SK-N-SH treated with all-trans-retinoic acid at 6 μM for 48 hours (cell line): ENCODE measurements around the gene ADAMTS17.

Experiments
- ATAC-seq: fragments of 200-7000 bp; cut with Tn5 transposase; 3 replicates; pipeline ENCODE4 v1.9.1; 2020; ENCODE audit warnings: mild to moderate bottlenecking, moderate library complexity
- ARNTL ChIP-seq: fragments of 450-650 bp; formaldehyde crosslinking; IDR thresholded peaks from 2 replicates; pipeline ENCODE4 v1.5.0; 2020; ENCODE audit warnings: low read depth, mild to moderate bottlenecking, moderate library complexity, borderline replicate concordance
- BACH2 ChIP-seq: fragments of 250-450 bp; sonication (Bioruptor Pico); IDR thresholded peaks from 2 replicates; pipeline ENCODE4 v1.9.0; 2021; ENCODE audit warnings: mild to moderate bottlenecking, borderline replicate concordance
- CREB5 ChIP-seq: fragments of 250-450 bp; sonication (Bioruptor Pico); IDR thresholded peaks from 2 replicates; pipeline ENCODE4 v1.5.1; 2020; ENCODE audit warnings: low read depth, mild to moderate bottlenecking, moderate library complexity
- CSRNP3 ChIP-seq: fragments of 250-450 bp; sonication (Bioruptor Pico); IDR thresholded peaks from 2 replicates; pipeline ENCODE4 v1.5.1; 2021; ENCODE audit warnings: mild to moderate bottlenecking, moderate library complexity
- ESRRG ChIP-seq: fragments of 250-450 bp; sonication (Bioruptor Pico); IDR thresholded peaks from 2 replicates; pipeline ENCODE4 v1.6.1; 2021; ENCODE audit warnings: mild to moderate bottlenecking
- GLIS3 ChIP-seq: fragments of 250-450 bp; sonication (Bioruptor Pico); IDR thresholded peaks from 2 replicates; pipeline ENCODE4 v1.5.0; 2020; ENCODE audit warnings: mild to moderate bottlenecking, moderate library complexity
- ISL1 ChIP-seq: fragments of 250-450 bp; sonication (Bioruptor Pico); IDR thresholded peaks from 2 replicates; pipeline ENCODE4 v2.1.2; 2022; ENCODE audit warnings: mild to moderate bottlenecking, moderate library complexity
- OSR1 ChIP-seq: fragments of 250-450 bp; sonication (Bioruptor Pico); IDR thresholded peaks from 2 replicates; pipeline ENCODE4 v1.8.0; 2022; ENCODE audit warnings: moderate library complexity, mild to moderate bottlenecking, inconsistent platforms
- PATZ1 ChIP-seq: fragments of 250-450 bp; sonication (Bioruptor Pico); IDR thresholded peaks from 2 replicates; pipeline ENCODE4 v1.8.0; 2020; ENCODE audit warnings: mild to moderate bottlenecking, moderate library complexity, borderline replicate concordance
- POU6F1 ChIP-seq: fragments of 250-450 bp; sonication (Bioruptor Pico); IDR thresholded peaks from 2 replicates; pipeline ENCODE4 v1.8.0; 2021; ENCODE audit warnings: low read depth, mild to moderate bottlenecking, moderate library complexity, borderline replicate concordance
- RARB ChIP-seq: fragments of 250-450 bp; sonication (Bioruptor Pico); IDR thresholded peaks from 2 replicates; pipeline ENCODE4 v1.8.0; 2021; ENCODE audit warnings: mild to moderate bottlenecking, moderate library complexity
- SNAI2 ChIP-seq: fragments of 250-450 bp; sonication (Bioruptor Pico); IDR thresholded peaks from 2 replicates; pipeline ENCODE4 v1.5.0; 2020; ENCODE audit warnings: mild to moderate bottlenecking, moderate library complexity
- TCF4 ChIP-seq: fragments of 250-450 bp; sonication (Bioruptor Pico); IDR thresholded peaks from 2 replicates; pipeline ENCODE4 v1.8.0; 2021; ENCODE audit warnings: mild to moderate bottlenecking, moderate library complexity, borderline replicate concordance
- TOX ChIP-seq: fragments of 250-450 bp; sonication (Bioruptor Pico); IDR thresholded peaks from 2 replicates; pipeline ENCODE4 v1.8.0; 2021; ENCODE audit warnings: mild to moderate bottlenecking, moderate library complexity, borderline replicate concordance
- TSHZ2 ChIP-seq: fragments of 250-450 bp; sonication (Bioruptor Pico); IDR thresholded peaks from 2 replicates; pipeline ENCODE4 v1.5.0; 2020; ENCODE audit warnings: mild to moderate bottlenecking, moderate library complexity
- ZC3H10 ChIP-seq: fragments of 250-450 bp; sonication (Bioruptor Pico); IDR thresholded peaks from 2 replicates; pipeline ENCODE4 v1.5.1; 2021; ENCODE audit warnings: mild to moderate bottlenecking, moderate library complexity
- ZFP30 ChIP-seq: fragments of 450-650 bp; formaldehyde crosslinking; IDR thresholded peaks from 2 replicates; pipeline ENCODE4 v1.5.0; 2022; ENCODE audit warnings: mild to moderate bottlenecking, moderate library complexity
- ZNF565 ChIP-seq: fragments of 450-650 bp; formaldehyde crosslinking; conservative IDR thresholded peaks from 2 replicates; pipeline ENCODE4 v1.5.0; 2020; ENCODE audit warnings: low read depth, mild to moderate bottlenecking, moderate library complexity
- ZNF70 ChIP-seq: fragments of 450-650 bp; formaldehyde crosslinking; IDR thresholded peaks from 2 replicates; pipeline ENCODE4 v1.5.0; 2020; ENCODE audit warnings: mild to moderate bottlenecking, moderate library complexity
- ZNF8 ChIP-seq: fragments of 450-650 bp; formaldehyde crosslinking; IDR thresholded peaks from 2 replicates; pipeline ENCODE4 v1.5.0; 2020; ENCODE audit warnings: mild to moderate bottlenecking, moderate library complexity

Gene ADAMTS17

GRCh38 chr15:100105101-100105500 lies 236.7 kb downstream of the ADAMTS17 start:
- no peak for TF ChIP-seq ZNF70 (CRISPR knock-in tag)
- no peak for TF ChIP-seq RARB
- no peak for TF ChIP-seq ISL1 (CRISPR knock-in tag)
- no peak for TF ChIP-seq ZC3H10 (CRISPR knock-in tag)
- no peak for TF ChIP-seq PATZ1 (CRISPR knock-in tag)
- TF ChIP-seq POU6F1 (CRISPR knock-in tag), result no peak
- TF ChIP-seq CREB5 (CRISPR knock-in tag), result no peak
- TF ChIP-seq TCF4 (CRISPR knock-in tag), result no peak
- no peak for TF ChIP-seq ARNTL (CRISPR knock-in tag)
- TF ChIP-seq BACH2 (CRISPR knock-in tag), result no peak
- TF ChIP-seq CSRNP3 (CRISPR knock-in tag), result no peak
- no peak for TF ChIP-seq ZNF8 (CRISPR knock-in tag)
- no peak for TF ChIP-seq SNAI2 (CRISPR knock-in tag)
- no peak for TF ChIP-seq ZNF565 (CRISPR knock-in tag)
- TF ChIP-seq TOX (CRISPR knock-in tag), result no peak
- TF ChIP-seq ZFP30 (CRISPR knock-in tag), result no peak
- TF ChIP-seq TSHZ2 (CRISPR knock-in tag), result no peak
- ATAC-seq, result no peak

GRCh38 chr15:100104245-100104644 lies 237.5 kb downstream of the ADAMTS17 start:
- ATAC-seq, result no peak
- TF ChIP-seq ESRRG (CRISPR knock-in tag) (no peak), CREB5 (CRISPR knock-in tag) (no peak), ZNF565 (CRISPR knock-in tag) (no peak), TOX (CRISPR knock-in tag) (no peak), ARNTL (CRISPR knock-in tag) (no peak), GLIS3 (CRISPR knock-in tag) (no peak), ZC3H10 (CRISPR knock-in tag) (no peak), RARB (no peak), TSHZ2 (CRISPR knock-in tag) (no peak), ZNF70 (CRISPR knock-in tag) (no peak), CSRNP3 (CRISPR knock-in tag) (no peak), POU6F1 (CRISPR knock-in tag) (no peak), ZNF8 (CRISPR knock-in tag) (no peak), OSR1 (CRISPR knock-in tag) (no peak), SNAI2 (CRISPR knock-in tag) (no peak)
